Cardiac fibroblast (primary cell): ENCODE measurements around the gene ENOPH1.

Source experiments
- DNase-seq, 2 donors: peaks; one replicate each; pipeline versions ENCODE4 v3.0.0 to v3.0.0-alpha.2; 2010; ENCODE audit warnings: low read depth in 2 of 2
- H3K4me3 ChIP-seq, 2 donors: replicated peaks in 1 of 2; 1 replicate in 1 of 2; 2 replicates in 1 of 2; pipeline ENCODE4 v1.5.1; 2011; ENCODE audit warnings: low read depth in 2 of 2, low read length in 2 of 2, mild to moderate bottlenecking in 2 of 2, moderate library complexity in 1 of 2
- CTCF ChIP-seq: IDR thresholded peaks from one replicate; pipeline ENCODE4 v1.5.1; 2011; ENCODE audit warnings: low read depth, mild to moderate bottlenecking, low read length, inconsistent platforms

ENOPH1 gene

GRCh38 chr4:82433791-82434190, 3.4 kb downstream of the ENOPH1 start:
- TF ChIP-seq CTCF, result no peak
- no peak overlapping the region for H3K4me3 ChIP-seq
- DNase-seq, result no peak

DNA sequence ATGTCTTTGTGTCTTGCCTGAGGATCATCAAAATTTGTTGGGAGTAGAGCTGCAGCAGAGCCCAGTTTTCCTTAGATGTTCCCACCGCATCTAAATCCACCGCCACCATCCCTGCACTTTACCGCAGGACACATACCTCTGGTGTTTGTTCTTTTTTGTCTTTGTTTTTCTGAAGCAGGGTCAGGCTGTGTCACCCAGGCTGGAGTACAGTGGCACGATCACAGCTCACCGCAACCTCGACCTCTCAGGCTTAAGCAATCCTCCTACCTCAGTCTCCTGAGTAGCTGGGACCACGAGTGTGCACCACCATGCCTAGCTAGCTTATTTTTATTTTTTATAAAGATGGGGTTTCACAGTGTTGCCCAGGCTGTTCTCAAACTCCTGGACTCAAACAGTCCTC, 4.6 kb downstream of the ENOPH1 start:
- no peak for TF ChIP-seq CTCF

DNA sequence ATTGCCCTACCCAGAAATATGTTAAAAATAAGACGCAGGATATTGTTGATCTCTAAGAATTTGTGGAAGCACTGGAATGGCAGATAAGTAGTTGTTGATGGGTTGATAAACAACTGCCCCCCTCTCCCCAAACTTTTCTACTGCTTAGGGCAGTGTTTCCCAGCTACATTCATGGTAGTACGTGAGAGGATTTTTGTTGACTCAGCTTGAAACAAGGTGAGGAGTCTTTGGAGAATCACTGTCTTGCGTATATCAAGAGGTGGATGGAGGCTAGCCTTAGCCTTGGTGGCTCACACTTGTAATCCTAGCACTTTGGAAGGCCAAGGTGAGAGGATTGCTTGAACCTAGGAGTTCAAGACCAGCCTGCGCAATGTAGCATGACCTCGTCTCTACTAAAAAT, 5.7 kb downstream of the ENOPH1 start:
- no peak overlapping the region for H3K4me3 ChIP-seq
- DNase-seq, result no peak
- no peak for TF ChIP-seq CTCF

More for the DNA sequence above, 4.6 kb downstream of the ENOPH1 start:
- no peak for DNase-seq
- no peak overlapping the region for H3K4me3 ChIP-seq

DNA sequence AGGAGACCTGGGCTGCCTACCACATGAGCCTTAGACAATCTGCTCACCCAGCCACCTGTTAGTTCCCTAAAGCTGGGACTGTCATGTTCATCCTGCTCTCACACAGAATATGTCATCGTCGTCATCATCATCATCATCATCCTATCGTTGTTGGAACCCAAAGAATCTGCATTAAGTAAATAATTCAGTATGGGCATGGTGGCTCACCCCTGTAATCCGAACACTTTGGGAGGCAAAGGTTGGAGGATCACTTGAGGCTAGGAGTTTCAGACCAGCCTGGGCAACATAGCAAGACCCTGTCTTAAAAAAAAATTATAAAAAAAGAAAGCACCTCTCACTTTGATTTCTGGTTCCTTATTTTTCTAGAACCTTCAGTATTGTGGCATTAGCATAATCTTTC, 6.4 kb downstream of the ENOPH1 start:
- TF ChIP-seq CTCF, result no peak
- DNase-seq, result no peak

GRCh38 chr4:82437285-82438005, 7.1 kb downstream of the ENOPH1 start:
- TF ChIP-seq CTCF, result no peak
- DNase-seq, result peak in 1 of 2 donors; percentile 31
- H3K4me3 ChIP-seq, result no peak overlapping the region

More for the DNA sequence above, 6.4 kb downstream of the ENOPH1 start:
- H3K4me3 ChIP-seq, result no peak overlapping the region

DNA sequence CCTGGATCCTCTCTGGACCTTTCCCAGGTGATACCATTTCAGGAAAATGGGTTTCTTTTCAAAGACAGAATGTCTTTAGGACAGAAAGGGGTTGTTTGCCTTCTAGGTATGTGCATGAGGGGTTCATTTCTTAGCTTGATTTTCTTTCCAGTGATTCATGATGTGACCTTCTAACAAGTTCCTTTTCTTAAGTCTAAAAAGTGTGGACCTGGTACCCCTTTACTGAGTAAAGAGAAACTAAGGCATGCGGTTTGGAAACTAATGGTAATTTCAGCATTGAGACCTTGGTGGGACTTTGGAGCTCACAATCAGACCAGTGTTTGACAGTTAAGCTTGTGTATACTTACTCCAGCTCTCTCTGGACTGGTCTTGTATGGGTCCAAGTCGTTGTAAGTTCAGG, 8.7 kb downstream of the ENOPH1 start:
- TF ChIP-seq CTCF, result no peak
- H3K4me3 ChIP-seq, result no peak overlapping the region

GRCh38 chr4:82447886-82448285, 17.5 kb downstream of the ENOPH1 start:
- no peak overlapping the region for H3K4me3 ChIP-seq
- no peak for TF ChIP-seq CTCF
- no peak for DNase-seq

More for the DNA sequence above, 8.7 kb downstream of the ENOPH1 start:
- no peak for DNase-seq
